Measurements from ENCODE around the gene KRTAP1-5.

GRCh38 chr17:41037853-41038350 is 10.9 kb upstream of the KRTAP1-5 start:
- TF ChIP-seq CTCF (IDR thresholded peaks at IDR 0.05; ENCODE audit: low read depth, low read length, missing input control) = no peak
- no peak for TF ChIP-seq JUND (IDR thresholded peaks at IDR 0.05)
- no peak for TF ChIP-seq MAX (IDR thresholded peaks at IDR 0.05)
- no peak for TF ChIP-seq YY1 (IDR thresholded peaks at IDR 0.05)
- no peak for TF ChIP-seq GABPA (IDR thresholded peaks at IDR 0.05 in 1 of 2, conservative IDR thresholded peaks at IDR 0.05 in 1 of 2)
- no peak for TF ChIP-seq RAD21 (IDR thresholded peaks at IDR 0.05)
- no peak for TF ChIP-seq ATF3 (IDR thresholded peaks at IDR 0.05)
- TF ChIP-seq, protein P1, sequence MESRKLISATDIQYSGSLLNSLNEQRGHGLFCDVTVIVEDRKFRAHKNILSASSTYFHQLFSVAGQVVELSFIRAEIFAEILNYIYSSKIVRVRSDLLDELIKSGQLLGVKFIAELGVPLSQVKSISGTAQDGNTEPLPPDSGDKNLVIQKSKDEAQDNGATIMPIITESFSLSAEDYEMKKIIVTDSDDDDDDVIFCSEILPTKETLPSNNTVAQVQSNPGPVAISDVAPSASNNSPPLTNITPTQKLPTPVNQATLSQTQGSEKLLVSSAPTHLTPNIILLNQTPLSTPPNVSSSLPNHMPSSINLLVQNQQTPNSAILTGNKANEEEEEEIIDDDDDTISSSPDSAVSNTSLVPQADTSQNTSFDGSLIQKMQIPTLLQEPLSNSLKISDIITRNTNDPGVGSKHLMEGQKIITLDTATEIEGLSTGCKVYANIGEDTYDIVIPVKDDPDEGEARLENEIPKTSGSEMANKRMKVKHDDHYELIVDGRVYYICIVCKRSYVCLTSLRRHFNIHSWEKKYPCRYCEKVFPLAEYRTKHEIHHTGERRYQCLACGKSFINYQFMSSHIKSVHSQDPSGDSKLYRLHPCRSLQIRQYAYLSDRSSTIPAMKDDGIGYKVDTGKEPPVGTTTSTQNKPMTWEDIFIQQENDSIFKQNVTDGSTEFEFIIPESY (IDR thresholded peaks at IDR 0.05) = no peak
- TF ChIP-seq HNF4A (conservative IDR thresholded peaks at IDR 0.05) = no peak
- TF ChIP-seq REST (IDR thresholded peaks at IDR 0.05) = no peak
- TF ChIP-seq NR2F2 (IDR thresholded peaks at IDR 0.05) = no peak
- TF ChIP-seq EGR1 (IDR thresholded peaks at IDR 0.05; ENCODE audit: low read depth in 2 of 2) = no peak

Data from liver (tissue), 3 donors.